ENCODE measurements around the gene SLN.

The SLN gene

DNA sequence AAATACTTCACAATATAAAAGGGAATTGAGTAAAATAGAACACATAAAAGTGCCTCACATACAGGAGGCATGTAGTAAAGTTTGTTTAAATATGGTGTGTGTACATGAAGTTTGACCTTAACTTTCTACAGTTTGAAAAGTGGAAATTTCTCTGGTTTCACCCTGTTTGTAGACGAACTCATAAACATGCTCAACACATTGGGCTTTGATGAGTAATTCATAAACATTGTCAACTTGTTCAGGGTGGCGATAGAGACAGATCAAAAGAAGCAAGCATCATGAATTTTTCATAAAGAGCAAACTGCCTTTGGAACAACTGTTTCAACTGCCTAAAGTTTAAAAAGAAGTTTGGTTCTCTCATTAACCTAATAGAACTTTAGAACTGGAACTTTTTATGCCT, 9.1 kb downstream of the SLN start:
- H3K27ac ChIP-seq (ENCODE audit: extremely low read depth, low read depth, low read length), result no peak overlapping the region
- H3K9me3 ChIP-seq (ENCODE audit: control insufficient read depth, insufficient read depth, low read depth, low read length), result no peaks in the 10 kb centered on the region
- H3K4me1 ChIP-seq (ENCODE audit: control insufficient read depth, insufficient read depth, low read length), result no peaks in the 10 kb centered on the region
- H3K4me3 ChIP-seq (ENCODE audit: low read depth, low read length), result no peak overlapping the region
- H3K36me3 ChIP-seq (ENCODE audit: control insufficient read depth in 2 of 2, insufficient read depth in 1 of 2, low read length in 2 of 2), result no peaks in the 10 kb centered on the region
- POLR2A ChIA-PET, result no interaction called here
- CTCF ChIA-PET, result interaction anchor here (0.5 to 0.9 kb wide), 2 partner anchors 127 to 196 kb away, joined by 3 to 8 read pairs; no protein-coding TSS in a partner anchor
- TF ChIP-seq ZNF558 (tag by site-specific recombination; IDR thresholded peaks at IDR 0.05) (no peak), YY2 (tag by site-specific recombination; IDR thresholded peaks at IDR 0.05) (no peak), ZNF501 (tag by site-specific recombination; IDR thresholded peaks at IDR 0.05) (no peak), ZNF571 (tag by site-specific recombination; IDR thresholded peaks at IDR 0.05) (no peak), ZNF561 (tag by site-specific recombination; IDR thresholded peaks at IDR 0.05; ENCODE audit: borderline replicate concordance) (no peak), ZBTB17 (tag by site-specific recombination; IDR thresholded peaks at IDR 0.05) (no peak), ZFP37 (tag by site-specific recombination; IDR thresholded peaks at IDR 0.05) (no peak), GLIS2 (tag by site-specific recombination; IDR thresholded peaks at IDR 0.05) (no peak), ZBTB1 (tag by site-specific recombination; IDR thresholded peaks at IDR 0.05) (no peak), ZNF248 (tag by site-specific recombination; IDR thresholded peaks at IDR 0.05) (no peak), RBAK (tag by site-specific recombination; IDR thresholded peaks at IDR 0.05) (no peak), ZNF707 (tag by site-specific recombination; IDR thresholded peaks at IDR 0.05) (no peak)
- TF ChIP-seq, protein P1, sequence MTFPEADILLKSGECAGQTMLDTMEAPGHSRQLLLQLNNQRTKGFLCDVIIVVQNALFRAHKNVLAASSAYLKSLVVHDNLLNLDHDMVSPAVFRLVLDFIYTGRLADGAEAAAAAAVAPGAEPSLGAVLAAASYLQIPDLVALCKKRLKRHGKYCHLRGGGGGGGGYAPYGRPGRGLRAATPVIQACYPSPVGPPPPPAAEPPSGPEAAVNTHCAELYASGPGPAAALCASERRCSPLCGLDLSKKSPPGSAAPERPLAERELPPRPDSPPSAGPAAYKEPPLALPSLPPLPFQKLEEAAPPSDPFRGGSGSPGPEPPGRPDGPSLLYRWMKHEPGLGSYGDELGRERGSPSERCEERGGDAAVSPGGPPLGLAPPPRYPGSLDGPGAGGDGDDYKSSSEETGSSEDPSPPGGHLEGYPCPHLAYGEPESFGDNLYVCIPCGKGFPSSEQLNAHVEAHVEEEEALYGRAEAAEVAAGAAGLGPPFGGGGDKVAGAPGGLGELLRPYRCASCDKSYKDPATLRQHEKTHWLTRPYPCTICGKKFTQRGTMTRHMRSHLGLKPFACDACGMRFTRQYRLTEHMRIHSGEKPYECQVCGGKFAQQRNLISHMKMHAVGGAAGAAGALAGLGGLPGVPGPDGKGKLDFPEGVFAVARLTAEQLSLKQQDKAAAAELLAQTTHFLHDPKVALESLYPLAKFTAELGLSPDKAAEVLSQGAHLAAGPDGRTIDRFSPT (tag by site-specific recombination; IDR thresholded peaks at IDR 0.05), result no peak
- TF ChIP-seq, protein P2, sequence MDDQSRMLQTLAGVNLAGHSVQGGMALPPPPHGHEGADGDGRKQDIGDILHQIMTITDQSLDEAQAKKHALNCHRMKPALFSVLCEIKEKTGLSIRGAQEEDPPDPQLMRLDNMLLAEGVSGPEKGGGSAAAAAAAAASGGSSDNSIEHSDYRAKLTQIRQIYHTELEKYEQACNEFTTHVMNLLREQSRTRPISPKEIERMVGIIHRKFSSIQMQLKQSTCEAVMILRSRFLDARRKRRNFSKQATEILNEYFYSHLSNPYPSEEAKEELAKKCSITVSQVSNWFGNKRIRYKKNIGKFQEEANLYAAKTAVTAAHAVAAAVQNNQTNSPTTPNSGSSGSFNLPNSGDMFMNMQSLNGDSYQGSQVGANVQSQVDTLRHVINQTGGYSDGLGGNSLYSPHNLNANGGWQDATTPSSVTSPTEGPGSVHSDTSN (CRISPR knock-in tag; IDR thresholded peaks at IDR 0.05), result no peak
- TF ChIP-seq, protein P3, sequence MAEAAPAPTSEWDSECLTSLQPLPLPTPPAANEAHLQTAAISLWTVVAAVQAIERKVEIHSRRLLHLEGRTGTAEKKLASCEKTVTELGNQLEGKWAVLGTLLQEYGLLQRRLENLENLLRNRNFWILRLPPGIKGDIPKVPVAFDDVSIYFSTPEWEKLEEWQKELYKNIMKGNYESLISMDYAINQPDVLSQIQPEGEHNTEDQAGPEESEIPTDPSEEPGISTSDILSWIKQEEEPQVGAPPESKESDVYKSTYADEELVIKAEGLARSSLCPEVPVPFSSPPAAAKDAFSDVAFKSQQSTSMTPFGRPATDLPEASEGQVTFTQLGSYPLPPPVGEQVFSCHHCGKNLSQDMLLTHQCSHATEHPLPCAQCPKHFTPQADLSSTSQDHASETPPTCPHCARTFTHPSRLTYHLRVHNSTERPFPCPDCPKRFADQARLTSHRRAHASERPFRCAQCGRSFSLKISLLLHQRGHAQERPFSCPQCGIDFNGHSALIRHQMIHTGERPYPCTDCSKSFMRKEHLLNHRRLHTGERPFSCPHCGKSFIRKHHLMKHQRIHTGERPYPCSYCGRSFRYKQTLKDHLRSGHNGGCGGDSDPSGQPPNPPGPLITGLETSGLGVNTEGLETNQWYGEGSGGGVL (tag by site-specific recombination; IDR thresholded peaks at IDR 0.05), result no peak

DNA sequence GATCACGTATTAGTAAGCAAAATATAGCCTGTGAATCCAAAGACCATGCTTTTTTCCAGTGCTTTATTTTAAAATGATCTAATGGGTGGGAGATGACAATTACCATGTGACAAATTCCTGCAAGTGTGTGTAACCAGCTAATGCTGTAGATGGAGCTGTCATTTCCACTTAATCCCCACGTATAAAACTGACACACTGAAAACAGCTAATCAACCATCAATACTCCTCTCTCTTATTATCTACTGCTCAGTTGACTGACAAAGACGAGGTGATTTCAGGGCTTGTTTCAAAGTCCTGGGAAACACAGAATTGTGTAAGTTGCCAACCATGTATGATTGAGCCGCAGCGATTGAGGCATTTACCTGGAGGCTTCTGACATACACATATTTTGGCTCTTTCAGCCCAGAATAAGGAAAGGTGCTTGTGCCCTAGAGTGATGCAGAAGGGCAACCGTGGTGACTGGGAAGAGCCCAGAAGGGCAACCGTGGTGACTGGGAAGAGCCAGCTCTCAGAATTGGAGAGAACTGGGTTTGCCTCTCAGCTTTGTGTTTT, 9.7 kb downstream of the SLN start:
- Histone ChIP-seq H3K27ac (ENCODE audit: extremely low read depth, low read depth, low read length) (no peak overlapping the region), H3K9me3 (ENCODE audit: control insufficient read depth, insufficient read depth, low read depth, low read length) (no peaks in the 10 kb centered on the region), H3K4me3 (ENCODE audit: low read depth, low read length) (no peak overlapping the region), H3K4me1 (ENCODE audit: control insufficient read depth, insufficient read depth, low read length) (no peaks in the 10 kb centered on the region), H3K36me3 (ENCODE audit: control insufficient read depth in 2 of 2, insufficient read depth in 1 of 2, low read length in 2 of 2) (no peaks in the 10 kb centered on the region)
- POLR2A ChIA-PET, result no interaction called here
- no peak for TF ChIP-seq GLIS1 (tag by site-specific recombination; IDR thresholded peaks at IDR 0.05)
- CTCF ChIA-PET, result interaction anchor here (0.5 to 0.9 kb wide), 3 partner anchors 115 to 197 kb away, joined by 3 to 8 read pairs (median 3); no protein-coding TSS in a partner anchor

Data from HEK293 (cell line).